Sigmoid colon (tissue), 4 donors: ENCODE results near the gene TAS1R1.

ENCODE experiments used
- EP300 ChIP-seq, 4 donors: sonication (generic); formaldehyde crosslinking; IDR thresholded peaks; one replicate each; pipeline ENCODE4 v1.6.1; 2017; ENCODE audit warnings: antibody characterized with exemption in 4 of 4
- POLR2A ChIP-seq, 2 donors: fragments of 450-650 bp; IDR thresholded peaks; one replicate each; pipeline ENCODE4 v1.6.1; 2016; ENCODE audit warnings: antibody characterized with exemption in 2 of 2, mild to moderate bottlenecking in 2 of 2, moderate library complexity in 2 of 2
- TF ChIP-seq, protein P1 (sequence below), 4 experiments: fragments of 450-650 bp in 3 of 4; fragments of 200-600 bp in 1 of 4; IDR thresholded peaks; one replicate each; pipeline ENCODE4 v1.5.1; 2016 to 2019; ENCODE audit warnings: antibody characterized with exemption in 4 of 4, mild to moderate bottlenecking in 3 of 4, moderate library complexity in 2 of 4

DNA sequence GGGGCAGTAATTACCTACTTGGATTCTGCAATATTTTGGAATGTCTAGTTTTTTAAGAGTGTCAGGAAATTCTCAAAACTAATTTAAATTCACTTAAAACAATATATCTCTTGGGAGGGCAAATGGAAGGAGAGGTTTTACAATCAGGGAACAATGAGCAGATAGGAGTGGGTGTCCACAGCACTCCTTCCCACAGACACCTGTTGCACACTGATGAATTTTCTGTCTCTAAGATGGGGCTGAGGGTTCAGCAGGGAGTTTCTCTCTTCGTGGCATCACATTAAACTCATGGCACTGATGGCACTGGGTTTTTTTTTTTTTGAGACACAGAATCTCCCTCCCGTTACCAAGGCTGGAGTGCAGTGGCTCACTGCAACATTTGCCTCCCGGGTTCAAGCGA lies 63.9 kb downstream of the TAS1R1 start:
- TF ChIP-seq, protein P1, sequence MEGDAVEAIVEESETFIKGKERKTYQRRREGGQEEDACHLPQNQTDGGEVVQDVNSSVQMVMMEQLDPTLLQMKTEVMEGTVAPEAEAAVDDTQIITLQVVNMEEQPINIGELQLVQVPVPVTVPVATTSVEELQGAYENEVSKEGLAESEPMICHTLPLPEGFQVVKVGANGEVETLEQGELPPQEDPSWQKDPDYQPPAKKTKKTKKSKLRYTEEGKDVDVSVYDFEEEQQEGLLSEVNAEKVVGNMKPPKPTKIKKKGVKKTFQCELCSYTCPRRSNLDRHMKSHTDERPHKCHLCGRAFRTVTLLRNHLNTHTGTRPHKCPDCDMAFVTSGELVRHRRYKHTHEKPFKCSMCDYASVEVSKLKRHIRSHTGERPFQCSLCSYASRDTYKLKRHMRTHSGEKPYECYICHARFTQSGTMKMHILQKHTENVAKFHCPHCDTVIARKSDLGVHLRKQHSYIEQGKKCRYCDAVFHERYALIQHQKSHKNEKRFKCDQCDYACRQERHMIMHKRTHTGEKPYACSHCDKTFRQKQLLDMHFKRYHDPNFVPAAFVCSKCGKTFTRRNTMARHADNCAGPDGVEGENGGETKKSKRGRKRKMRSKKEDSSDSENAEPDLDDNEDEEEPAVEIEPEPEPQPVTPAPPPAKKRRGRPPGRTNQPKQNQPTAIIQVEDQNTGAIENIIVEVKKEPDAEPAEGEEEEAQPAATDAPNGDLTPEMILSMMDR (IDR thresholded peaks at IDR 0.05): no peak
- TF ChIP-seq EP300 (IDR thresholded peaks at IDR 0.05) (no peak), POLR2A (IDR thresholded peaks at IDR 0.05) (no peak)
